Cardiac fibroblast (primary cell): ENCODE results near the gene BBIP1.

Experiments used
- DNase-seq, 2 donors: peaks; one replicate each; pipeline versions ENCODE4 v3.0.0 to v3.0.0-alpha.2; 2010; ENCODE audit warnings: low read depth in 2 of 2
- H3K4me3 ChIP-seq, 2 donors: replicated peaks in 1 of 2; 1 replicate in 1 of 2; 2 replicates in 1 of 2; pipeline ENCODE4 v1.5.1; 2011; ENCODE audit warnings: low read depth in 2 of 2, low read length in 2 of 2, mild to moderate bottlenecking in 2 of 2, moderate library complexity in 1 of 2
- TF ChIP-seq, protein P1 (sequence below): IDR thresholded peaks from one replicate; pipeline ENCODE4 v1.5.1; 2011; ENCODE audit warnings: low read depth, mild to moderate bottlenecking, low read length, inconsistent platforms

Gene BBIP1

DNA sequence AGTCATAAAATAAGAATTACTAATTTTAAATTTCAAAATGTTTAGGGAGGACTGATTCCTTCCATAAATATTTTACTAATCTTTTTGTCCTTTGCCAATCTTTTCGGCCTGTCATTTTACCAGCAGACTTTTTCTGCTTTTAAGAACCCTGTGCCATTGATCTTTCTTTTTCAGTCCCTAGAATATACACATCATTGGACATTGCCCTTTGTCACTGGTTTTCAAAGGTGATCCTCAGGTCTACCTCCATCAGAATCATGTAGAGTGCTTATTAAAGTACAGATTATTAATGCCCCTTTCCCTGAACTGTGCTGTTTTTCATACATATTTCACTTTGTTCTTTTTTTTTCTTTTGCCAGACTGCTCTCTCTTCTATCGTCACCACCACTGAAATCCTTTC, 44.2 kb upstream of the BBIP1 start:
- DNase-seq, result no peak
- H3K4me3 ChIP-seq, result no peak overlapping the region
- TF ChIP-seq, protein P1, sequence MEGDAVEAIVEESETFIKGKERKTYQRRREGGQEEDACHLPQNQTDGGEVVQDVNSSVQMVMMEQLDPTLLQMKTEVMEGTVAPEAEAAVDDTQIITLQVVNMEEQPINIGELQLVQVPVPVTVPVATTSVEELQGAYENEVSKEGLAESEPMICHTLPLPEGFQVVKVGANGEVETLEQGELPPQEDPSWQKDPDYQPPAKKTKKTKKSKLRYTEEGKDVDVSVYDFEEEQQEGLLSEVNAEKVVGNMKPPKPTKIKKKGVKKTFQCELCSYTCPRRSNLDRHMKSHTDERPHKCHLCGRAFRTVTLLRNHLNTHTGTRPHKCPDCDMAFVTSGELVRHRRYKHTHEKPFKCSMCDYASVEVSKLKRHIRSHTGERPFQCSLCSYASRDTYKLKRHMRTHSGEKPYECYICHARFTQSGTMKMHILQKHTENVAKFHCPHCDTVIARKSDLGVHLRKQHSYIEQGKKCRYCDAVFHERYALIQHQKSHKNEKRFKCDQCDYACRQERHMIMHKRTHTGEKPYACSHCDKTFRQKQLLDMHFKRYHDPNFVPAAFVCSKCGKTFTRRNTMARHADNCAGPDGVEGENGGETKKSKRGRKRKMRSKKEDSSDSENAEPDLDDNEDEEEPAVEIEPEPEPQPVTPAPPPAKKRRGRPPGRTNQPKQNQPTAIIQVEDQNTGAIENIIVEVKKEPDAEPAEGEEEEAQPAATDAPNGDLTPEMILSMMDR, result no peak

DNA sequence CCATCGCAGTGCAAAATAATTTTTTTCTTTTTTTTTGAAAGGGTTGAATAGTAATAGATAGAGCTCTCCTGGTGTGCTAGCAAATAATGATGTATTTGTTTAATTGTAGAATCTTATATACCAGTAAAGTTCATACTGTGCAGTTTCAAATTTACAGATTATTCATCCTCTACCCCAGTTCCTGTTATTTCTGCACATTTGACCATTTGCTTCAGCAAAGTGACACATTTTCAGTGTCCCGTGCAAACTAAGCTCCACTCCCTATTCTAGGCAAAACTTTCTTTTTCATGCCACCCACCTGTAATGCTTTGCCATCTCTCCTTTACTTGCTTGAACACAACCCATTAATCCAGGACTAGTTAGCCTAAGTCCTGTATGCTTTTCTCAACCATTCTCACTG, 43.5 kb upstream of the BBIP1 start:
- H3K4me3 ChIP-seq, result no peak overlapping the region
- TF ChIP-seq, protein P1, result no peak
- no peak for DNase-seq

DNA sequence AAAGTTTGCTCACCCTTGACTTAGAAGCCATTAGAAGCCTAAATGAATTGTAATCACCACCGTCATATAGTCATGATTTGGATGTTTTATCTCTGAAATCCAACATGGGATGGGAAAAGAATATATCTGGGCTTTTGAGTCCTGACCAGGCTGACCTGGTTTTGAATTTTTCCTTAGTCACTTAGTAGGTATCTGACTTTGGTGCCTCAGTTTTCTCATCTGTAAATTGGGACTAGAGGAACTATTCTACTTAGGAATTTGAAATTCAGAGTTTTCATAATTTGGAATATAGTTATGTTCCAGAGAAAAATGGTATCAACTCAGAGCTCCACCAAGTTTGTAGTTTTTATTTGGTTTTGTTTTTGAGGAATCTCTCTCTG, 41.3 kb upstream of the BBIP1 start:
- H3K4me3 ChIP-seq, result no peak overlapping the region
- TF ChIP-seq, protein P1, result no peak
- DNase-seq, result no peak

DNA sequence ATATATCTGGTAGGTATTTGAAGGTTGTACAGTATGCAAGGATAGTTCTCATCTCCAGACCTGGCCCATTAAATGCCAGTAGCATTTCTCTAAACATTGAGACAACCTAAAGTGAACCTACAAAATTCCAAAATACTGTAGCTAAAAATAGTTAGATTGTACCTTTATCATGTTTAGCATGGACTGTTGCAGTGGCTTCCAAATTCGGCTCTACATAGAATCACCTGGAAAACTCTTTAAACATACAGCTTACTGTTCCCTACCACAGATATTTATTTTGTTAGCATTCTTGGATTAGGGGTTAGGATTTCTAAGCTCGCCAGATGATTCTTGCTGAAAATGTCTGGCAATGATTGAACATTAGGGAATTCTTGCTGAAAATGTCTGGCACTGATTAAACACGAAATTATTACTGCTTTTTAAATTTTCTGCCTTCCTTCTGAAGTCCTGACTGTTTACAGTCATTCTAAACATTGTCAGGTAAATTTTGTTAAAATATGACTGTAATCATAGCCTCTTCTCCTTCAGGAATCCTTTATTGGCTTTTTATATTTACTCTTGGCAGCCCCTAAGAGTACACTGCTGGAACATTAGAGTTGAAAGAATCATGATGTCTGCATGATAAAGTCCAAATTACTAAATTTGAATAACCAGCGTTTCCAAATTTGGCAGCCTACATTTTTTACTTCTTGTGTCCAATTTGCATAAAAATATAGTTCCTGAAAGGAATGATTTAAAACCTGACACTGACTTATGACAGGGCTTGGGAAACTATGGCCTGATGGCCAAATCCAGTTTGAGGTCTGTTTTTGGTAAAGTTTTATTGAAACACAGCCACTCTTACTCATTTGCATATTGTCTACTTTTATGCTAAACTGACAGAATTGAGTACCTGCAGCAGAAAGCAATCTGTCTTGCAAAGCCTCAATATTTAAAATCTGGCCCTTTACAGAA, 40.7 kb upstream of the BBIP1 start:
- TF ChIP-seq, protein P1, result no peak
- no peak for DNase-seq
- no peak overlapping the region for H3K4me3 ChIP-seq

DNA sequence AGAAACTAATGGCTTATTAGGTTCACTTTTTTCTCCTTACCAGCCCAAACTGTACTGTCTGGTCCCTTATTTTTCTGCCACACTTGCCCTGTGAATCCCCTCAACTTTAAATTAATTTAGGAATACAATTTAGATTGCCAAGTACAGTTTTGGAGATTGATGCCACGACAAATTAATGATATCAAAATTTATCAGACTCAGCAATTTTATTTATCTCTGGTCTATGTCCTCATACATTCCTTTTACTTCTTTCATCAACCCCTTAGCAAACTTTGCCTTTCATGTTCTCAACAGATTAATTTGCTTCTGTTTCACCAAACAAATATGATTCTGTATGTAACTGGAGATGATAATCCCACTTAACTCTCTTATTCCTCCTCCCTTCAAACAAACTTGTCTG, 38.6 kb upstream of the BBIP1 start:
- DNase-seq, result no peak
- TF ChIP-seq, protein P1, result no peak
- no peak overlapping the region for H3K4me3 ChIP-seq

DNA sequence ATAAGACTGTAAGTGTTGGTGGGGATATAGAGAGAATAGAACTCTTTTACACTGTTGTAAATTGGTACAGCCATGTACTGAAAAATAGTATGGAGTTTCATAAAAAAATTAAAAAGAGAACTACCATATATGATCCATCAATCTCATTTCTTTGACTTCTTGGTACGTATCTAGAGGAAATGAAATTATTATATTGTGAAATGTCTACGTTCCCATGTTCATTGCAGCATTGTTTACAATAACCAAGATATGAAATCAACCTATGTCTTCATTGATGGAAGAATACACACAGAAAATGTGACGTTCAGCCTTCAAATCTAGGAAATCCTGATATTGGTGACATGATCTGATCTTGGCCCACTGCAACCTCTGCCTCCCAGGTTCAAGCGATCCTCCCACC, 32.4 kb upstream of the BBIP1 start:
- TF ChIP-seq, protein P1, result no peak
- no peak overlapping the region for H3K4me3 ChIP-seq
- no peak for DNase-seq
